Liver (tissue), 3 donors: ENCODE results near the gene UBFD1.

Source experiments
- EGR1 ChIP-seq, 2 donors: IDR thresholded peaks; 2 replicates each; pipeline ENCODE4 v1.6.1; 2016 to 2018; ENCODE audit warnings: antibody characterized with exemption in 2 of 2, low read depth in 2 of 2
- NR2F2 ChIP-seq: IDR thresholded peaks from 2 replicates; pipeline ENCODE4 v1.6.1; 2016; ENCODE audit warnings: antibody characterized with exemption
- RAD21 ChIP-seq, 2 donors: IDR thresholded peaks; 2 replicates each; pipeline ENCODE4 v1.6.1; 2016; ENCODE audit warnings: antibody characterized with exemption in 2 of 2, mild to moderate bottlenecking in 2 of 2
- RXRA ChIP-seq, 2 donors: IDR thresholded peaks; 2 replicates each; pipeline ENCODE4 v1.6.1; 2017 to 2018; ENCODE audit warnings: antibody characterized with exemption in 2 of 2, mild to moderate bottlenecking in 1 of 2
- TAF1 ChIP-seq: conservative IDR thresholded peaks from 2 replicates; pipeline ENCODE4 v1.6.1; 2016; ENCODE audit warnings: antibody characterized with exemption, mild to moderate bottlenecking
- YY1 ChIP-seq: IDR thresholded peaks from 2 replicates; pipeline ENCODE4 v1.6.1; 2016; ENCODE audit warnings: antibody characterized with exemption, mild to moderate bottlenecking
- TF ChIP-seq, protein P1 (sequence below): fragments of 150-350 bp; IDR thresholded peaks from 2 replicates; pipeline ENCODE4 v1.5.1; 2017; ENCODE audit warnings: improper control_type of control experiment, low read depth, low read length; ENCODE audit not compliant: missing input control
- TF ChIP-seq, protein P2 (sequence below): IDR thresholded peaks from 2 replicates; pipeline ENCODE4 v1.6.1; 2016; ENCODE audit warnings: antibody characterized with exemption
- TF ChIP-seq, protein P3 (sequence below): IDR thresholded peaks from 2 replicates; pipeline ENCODE4 v1.6.1; 2016; ENCODE audit warnings: antibody characterized with exemption
- TF ChIP-seq, protein P4 (sequence below): IDR thresholded peaks from 2 replicates; pipeline ENCODE4 v1.6.1; 2016; ENCODE audit warnings: antibody characterized with exemption, mild to moderate bottlenecking
- donor health status: healthy.
- donor health status: healthy.

DNA sequence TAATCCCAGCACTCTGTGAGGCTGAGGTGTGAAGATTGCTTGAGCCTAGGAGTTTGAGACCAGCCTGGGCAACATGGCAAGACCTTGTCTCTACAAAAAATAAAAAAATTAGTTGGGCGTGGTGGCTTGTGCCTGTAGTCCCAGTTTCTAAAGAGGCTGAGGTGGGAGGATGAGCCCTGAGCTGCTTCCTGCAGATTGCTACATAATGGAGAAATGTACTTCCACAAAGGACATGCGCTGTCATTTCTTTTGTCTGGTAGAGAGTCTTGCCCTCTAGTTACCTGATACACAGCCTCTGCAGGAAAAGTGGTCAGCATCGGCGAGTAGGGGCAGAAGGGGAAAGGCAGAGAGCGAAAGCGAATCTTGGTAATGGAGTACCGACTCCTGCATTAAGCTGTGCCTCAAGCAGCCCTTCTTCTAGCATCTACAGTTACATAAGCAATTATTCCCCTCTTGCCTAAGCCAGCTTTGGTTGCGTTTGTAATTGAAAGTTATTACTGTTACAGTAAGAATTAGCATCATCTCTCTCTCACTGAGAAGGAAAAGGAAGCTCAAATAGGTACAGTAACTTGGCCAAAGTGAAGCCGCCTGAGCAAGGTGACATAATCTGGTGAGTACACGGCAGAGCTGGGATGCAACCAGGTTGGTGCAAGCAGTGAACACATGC, 28.8 kb upstream of the UBFD1 start:
- TF ChIP-seq YY1 (no peak), EGR1 (IDR thresholded peaks at IDR 0.05; ENCODE audit: low read depth in 2 of 2) (no peak), RAD21 (IDR thresholded peaks at IDR 0.05) (no peak), NR2F2 (no peak), RXRA (IDR thresholded peaks at IDR 0.05) (no peak), TAF1 (no peak)
- TF ChIP-seq, protein P1, sequence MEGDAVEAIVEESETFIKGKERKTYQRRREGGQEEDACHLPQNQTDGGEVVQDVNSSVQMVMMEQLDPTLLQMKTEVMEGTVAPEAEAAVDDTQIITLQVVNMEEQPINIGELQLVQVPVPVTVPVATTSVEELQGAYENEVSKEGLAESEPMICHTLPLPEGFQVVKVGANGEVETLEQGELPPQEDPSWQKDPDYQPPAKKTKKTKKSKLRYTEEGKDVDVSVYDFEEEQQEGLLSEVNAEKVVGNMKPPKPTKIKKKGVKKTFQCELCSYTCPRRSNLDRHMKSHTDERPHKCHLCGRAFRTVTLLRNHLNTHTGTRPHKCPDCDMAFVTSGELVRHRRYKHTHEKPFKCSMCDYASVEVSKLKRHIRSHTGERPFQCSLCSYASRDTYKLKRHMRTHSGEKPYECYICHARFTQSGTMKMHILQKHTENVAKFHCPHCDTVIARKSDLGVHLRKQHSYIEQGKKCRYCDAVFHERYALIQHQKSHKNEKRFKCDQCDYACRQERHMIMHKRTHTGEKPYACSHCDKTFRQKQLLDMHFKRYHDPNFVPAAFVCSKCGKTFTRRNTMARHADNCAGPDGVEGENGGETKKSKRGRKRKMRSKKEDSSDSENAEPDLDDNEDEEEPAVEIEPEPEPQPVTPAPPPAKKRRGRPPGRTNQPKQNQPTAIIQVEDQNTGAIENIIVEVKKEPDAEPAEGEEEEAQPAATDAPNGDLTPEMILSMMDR: no peak
- TF ChIP-seq, protein P2, sequence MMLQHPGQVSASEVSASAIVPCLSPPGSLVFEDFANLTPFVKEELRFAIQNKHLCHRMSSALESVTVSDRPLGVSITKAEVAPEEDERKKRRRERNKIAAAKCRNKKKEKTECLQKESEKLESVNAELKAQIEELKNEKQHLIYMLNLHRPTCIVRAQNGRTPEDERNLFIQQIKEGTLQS: no peak
- TF ChIP-seq, protein P3, sequence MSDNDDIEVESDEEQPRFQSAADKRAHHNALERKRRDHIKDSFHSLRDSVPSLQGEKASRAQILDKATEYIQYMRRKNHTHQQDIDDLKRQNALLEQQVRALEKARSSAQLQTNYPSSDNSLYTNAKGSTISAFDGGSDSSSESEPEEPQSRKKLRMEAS: no peak
- TF ChIP-seq, protein P4, sequence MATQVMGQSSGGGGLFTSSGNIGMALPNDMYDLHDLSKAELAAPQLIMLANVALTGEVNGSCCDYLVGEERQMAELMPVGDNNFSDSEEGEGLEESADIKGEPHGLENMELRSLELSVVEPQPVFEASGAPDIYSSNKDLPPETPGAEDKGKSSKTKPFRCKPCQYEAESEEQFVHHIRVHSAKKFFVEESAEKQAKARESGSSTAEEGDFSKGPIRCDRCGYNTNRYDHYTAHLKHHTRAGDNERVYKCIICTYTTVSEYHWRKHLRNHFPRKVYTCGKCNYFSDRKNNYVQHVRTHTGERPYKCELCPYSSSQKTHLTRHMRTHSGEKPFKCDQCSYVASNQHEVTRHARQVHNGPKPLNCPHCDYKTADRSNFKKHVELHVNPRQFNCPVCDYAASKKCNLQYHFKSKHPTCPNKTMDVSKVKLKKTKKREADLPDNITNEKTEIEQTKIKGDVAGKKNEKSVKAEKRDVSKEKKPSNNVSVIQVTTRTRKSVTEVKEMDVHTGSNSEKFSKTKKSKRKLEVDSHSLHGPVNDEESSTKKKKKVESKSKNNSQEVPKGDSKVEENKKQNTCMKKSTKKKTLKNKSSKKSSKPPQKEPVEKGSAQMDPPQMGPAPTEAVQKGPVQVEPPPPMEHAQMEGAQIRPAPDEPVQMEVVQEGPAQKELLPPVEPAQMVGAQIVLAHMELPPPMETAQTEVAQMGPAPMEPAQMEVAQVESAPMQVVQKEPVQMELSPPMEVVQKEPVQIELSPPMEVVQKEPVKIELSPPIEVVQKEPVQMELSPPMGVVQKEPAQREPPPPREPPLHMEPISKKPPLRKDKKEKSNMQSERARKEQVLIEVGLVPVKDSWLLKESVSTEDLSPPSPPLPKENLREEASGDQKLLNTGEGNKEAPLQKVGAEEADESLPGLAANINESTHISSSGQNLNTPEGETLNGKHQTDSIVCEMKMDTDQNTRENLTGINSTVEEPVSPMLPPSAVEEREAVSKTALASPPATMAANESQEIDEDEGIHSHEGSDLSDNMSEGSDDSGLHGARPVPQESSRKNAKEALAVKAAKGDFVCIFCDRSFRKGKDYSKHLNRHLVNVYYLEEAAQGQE: no peak
